Retinal pigment epithelial cell (primary cell): Measurements from ENCODE around the gene DEFB129.
A peak's percentile ranks its signal among the peaks of the same experiment; 100 is the strongest.
"Not testable (repeated sequence)": the region's sequence is repeated elsewhere in the genome, so short reads cannot be mapped to it uniquely, and the experiment has no call there.

Experiments used
- DNase-seq: peaks from one replicate; pipeline ENCODE4 v3.0.0-alpha.2; 2010; ENCODE audit warnings: low read depth
- H3K4me3 ChIP-seq: 2 replicates; pipeline ENCODE4 v1.5.1; 2011; ENCODE audit warnings: mild to moderate bottlenecking, low read length, control low read depth, moderate library complexity
- CTCF ChIP-seq: conservative IDR thresholded peaks from 2 replicates; pipeline ENCODE4 v1.5.1; 2011; ENCODE audit warnings: low read depth, low read length, control low read depth, inconsistent platforms

Gene DEFB129

GRCh38 chr20:251354-251753 lies 24.3 kb downstream of the DEFB129 start:
- DNase-seq = no peak
- no peak overlapping the region for H3K4me3 ChIP-seq
- TF ChIP-seq CTCF = no peak

- H3K4me3 ChIP-seq = no peak overlapping the region
- no peak for DNase-seq
- TF ChIP-seq CTCF = no peak
Observed at GRCh38 chr20:252801-253200, 25.7 kb downstream of the DEFB129 start.

- H3K4me3 ChIP-seq, DNase-seq: not testable (repeated sequence)
Observed at GRCh38 chr20:253447-253846, 26.4 kb downstream of the DEFB129 start.

- TF ChIP-seq CTCF = no peak
- H3K4me3 ChIP-seq = no peak within 1 kb of the TSS
- no peak for DNase-seq
Observed at GRCh38 chr20:257419-257818, 30.4 kb downstream of the DEFB129 start, which contains the start of gene DEFB132. TSS of gene DEFB132 (plus strand) at chr20:257724. CDS start at chr20:257779, 55 bp downstream.

GRCh38 chr20:258269-258858 lies 31.3 kb downstream of the DEFB129 start:
- no peak for DNase-seq
- no peak overlapping the region for H3K4me3 ChIP-seq
- TF ChIP-seq CTCF = no peak

- H3K4me3 ChIP-seq = no peak overlapping the region
- peak; percentile 27 for TF ChIP-seq CTCF
- DNase-seq = no peak
Observed at GRCh38 chr20:258963-259362, 31.9 kb downstream of the DEFB129 start.

GRCh38 chr20:259981-260380 lies 32.9 kb downstream of the DEFB129 start:
- no peak for TF ChIP-seq CTCF
- no peak overlapping the region for H3K4me3 ChIP-seq
- DNase-seq = no peak
